HUES64 (cell line): ENCODE measurements around the gene PAPLN.

Source experiments
- H3K27ac ChIP-seq: 2 replicates; pipeline ENCODE4 v1.7.0; 2013; ENCODE audit warnings: low read depth, low read length, inconsistent platforms
- H3K27me3 ChIP-seq: 2 replicates; pipeline ENCODE4 v1.6.1; 2013; ENCODE audit warnings: mild to moderate bottlenecking, low read length; ENCODE audit not compliant: insufficient read depth
- H3K36me3 ChIP-seq: 2 replicates; pipeline ENCODE4 v1.6.1; 2013; ENCODE audit warnings: mild to moderate bottlenecking, low read length; ENCODE audit not compliant: insufficient read depth
- H3K4me1 ChIP-seq: 2 replicates; pipeline ENCODE4 v1.6.1; 2013; ENCODE audit warnings: mild to moderate bottlenecking, low read length, moderate library complexity; ENCODE audit not compliant: insufficient read depth
- H3K4me3 ChIP-seq: 2 replicates; pipeline ENCODE4 v1.5.1; 2013; ENCODE audit warnings: mild to moderate bottlenecking, low read length, moderate library complexity
- H3K9ac ChIP-seq: 2 replicates; pipeline ENCODE4 v1.6.1; 2013; ENCODE audit warnings: mild to moderate bottlenecking, low read depth, low read length
- H3K9me3 ChIP-seq: 2 replicates; pipeline ENCODE4 v1.6.1; 2013; ENCODE audit warnings: low read depth, low read length; ENCODE audit not compliant: insufficient read depth
- WGBS: fragments of 150-250, 120-280 bp; methylation state at CpG from one replicate; pipeline ENCODE4 v1.1.7; 2013; ENCODE audit warnings: missing lambda C conversion rate; 5-methylcytosine and 5-hydroxymethylcytosine counted together

The PAPLN gene

DNA sequence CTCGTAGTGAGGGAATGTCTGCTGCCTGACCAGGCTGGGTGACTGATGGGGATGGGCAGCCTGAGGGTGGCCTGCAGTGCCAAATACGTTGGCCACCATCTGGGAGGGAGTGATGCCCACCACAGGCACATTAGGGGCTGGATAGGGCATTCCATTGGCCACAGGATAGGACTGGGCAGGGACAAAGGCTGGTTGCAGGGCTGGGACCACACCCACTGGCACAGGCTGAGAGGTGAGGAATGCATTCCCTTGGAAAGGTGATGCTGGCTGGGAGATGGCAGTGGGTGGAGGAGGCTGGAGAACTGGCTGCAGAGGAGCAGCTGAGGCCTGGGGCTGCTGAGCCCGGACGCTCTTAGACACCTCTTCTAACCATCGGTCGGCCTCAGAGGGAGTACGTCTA lies 39.5 kb downstream of the PAPLN start:
- H3K27me3 ChIP-seq, result no peaks in the 10 kb centered on the region
- H3K4me3 ChIP-seq, result no peak overlapping the region
- WGBS, result 94% methylated on average over 7 of the region's 7 CpGs
- H3K4me1 ChIP-seq, result no peaks in the 10 kb centered on the region
- no peak overlapping the region for H3K9ac ChIP-seq
- peaks cover 66% of the 10 kb centered on the region for H3K36me3 ChIP-seq
- H3K9me3 ChIP-seq, result no peaks in the 10 kb centered on the region
- H3K27ac ChIP-seq, result no peak overlapping the region

DNA sequence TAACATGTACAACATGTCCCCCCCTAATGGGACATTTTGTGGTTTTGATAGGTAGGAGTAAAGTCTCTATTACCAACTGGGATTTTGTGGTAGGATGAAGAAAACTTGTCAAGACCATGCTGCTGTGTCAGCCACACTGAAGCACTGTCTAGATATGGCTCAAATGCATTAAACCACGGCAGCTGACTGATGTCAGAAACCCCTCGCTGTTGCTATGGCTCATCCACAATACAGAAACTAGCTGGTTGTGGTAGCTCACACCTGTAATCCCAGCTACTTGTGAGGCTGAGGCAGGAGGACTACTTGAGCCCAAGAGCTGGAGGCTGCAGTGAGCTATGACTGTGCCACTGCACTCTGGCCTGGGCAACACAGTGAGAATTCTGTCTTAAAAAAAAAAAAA lies 40.1 kb downstream of the PAPLN start:
- Histone ChIP-seq H3K4me3 (no peak overlapping the region), H3K4me1 (no peaks in the 10 kb centered on the region), H3K36me3 (peaks cover 71% of the 10 kb centered on the region), H3K9ac (no peak overlapping the region), H3K9me3 (no peaks in the 10 kb centered on the region), H3K27ac (no peak overlapping the region), H3K27me3 (no peaks in the 10 kb centered on the region)
- WGBS, result 100% methylated on average over 2 of the region's 2 CpGs

DNA sequence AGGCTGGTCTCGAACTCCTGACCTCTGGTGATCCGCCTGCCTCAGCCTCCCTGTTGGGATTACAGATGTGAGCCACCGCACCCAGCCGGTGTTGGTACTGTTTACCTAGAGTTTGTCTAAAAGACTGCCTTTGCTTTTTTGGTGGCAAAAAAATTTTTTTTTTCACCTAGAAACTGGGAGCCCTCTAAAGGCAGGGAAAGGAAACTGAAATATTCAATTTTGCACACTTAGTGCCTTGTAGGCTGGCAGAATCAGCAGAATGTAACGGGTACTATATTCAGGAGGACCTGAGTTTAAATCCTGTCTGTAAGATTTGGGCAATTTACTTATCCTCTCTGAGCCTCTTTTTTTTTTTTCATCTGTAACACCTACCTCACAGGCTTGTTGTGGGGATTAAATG lies 43.6 kb downstream of the PAPLN start:
- no peak overlapping the region for H3K4me3 ChIP-seq
- H3K36me3 ChIP-seq, result peaks cover 63% of the 10 kb centered on the region
- WGBS, result 96% methylated on average over 5 of the region's 5 CpGs
- no peaks in the 10 kb centered on the region for H3K9me3 ChIP-seq
- no peak overlapping the region for H3K27ac ChIP-seq
- no peak overlapping the region for H3K9ac ChIP-seq
- H3K27me3 ChIP-seq, result no peaks in the 10 kb centered on the region
- peaks cover 16% of the 10 kb centered on the region for H3K4me1 ChIP-seq

DNA sequence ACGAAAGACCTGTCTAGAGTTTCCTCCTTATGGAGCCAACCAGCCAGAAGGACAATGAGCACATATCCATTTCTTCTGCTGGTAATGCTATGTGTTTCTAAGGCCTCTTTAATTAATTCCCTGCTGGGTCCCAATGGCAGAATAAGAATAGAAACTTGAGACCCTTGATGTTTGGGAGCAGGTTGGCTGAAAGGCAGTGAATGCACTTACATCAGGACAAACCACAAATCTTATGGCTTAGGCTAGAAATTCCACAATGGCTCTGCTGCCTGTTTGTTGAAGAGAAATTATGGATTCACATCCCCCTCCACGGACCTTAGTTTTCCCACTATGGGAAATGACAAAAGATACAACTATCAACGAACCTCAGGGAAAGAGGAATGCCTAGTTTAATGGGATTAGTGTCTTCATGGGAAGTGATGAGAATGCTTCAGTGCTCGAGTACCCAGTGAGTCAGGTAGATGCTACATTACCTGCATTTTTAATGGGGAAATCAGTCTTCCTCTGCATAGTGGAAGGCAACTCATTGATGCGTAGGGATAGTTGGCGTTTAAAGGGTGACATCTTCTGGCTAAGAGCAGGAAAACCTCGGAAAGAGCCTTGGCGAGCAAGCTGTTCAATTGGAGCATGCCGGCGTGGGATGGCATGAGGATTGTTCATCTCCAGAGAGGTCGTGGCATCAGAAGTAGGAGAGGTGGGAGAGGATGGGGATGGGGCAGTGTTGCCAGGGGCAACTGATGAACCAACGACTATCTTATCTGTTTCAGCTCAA lies 46.5 kb downstream of the PAPLN start:
- Histone ChIP-seq H3K36me3 (peaks cover 47% of the 10 kb centered on the region), H3K9me3 (no peaks in the 10 kb centered on the region), H3K27me3 (no peaks in the 10 kb centered on the region), H3K4me3 (no peak overlapping the region), H3K4me1 (peaks cover 36% of the 10 kb centered on the region), H3K9ac (no peak overlapping the region), H3K27ac (peak overlapping the region; percentile 55; the same call in 1 of the 2 replicates)
- 41% methylated on average over 11 of the region's 12 CpGs for WGBS

DNA sequence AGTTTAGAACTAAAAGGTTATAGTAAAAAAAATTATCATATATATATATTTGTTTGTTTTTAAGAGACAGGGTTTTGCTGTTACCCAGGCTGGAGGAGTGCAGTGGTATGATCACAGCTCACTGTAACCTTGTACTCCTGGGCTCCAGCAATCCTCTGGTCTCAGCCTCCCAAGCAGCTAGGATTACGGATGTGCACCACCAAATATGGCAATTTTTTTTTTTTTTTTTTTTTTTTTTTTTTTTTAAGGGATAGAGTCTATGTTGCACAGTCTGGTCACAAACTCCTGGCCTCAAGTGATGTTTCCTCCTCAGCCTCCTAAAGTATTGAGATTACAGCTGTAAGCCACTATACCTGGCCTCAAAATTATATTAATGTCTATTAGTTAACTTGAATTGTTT lies 48.7 kb downstream of the PAPLN start:
- H3K4me3 ChIP-seq, result no peak overlapping the region
- H3K27me3 ChIP-seq, result no peaks in the 10 kb centered on the region
- WGBS, result no CpG with 5 or more reads among the region's 1 CpG
- no peak overlapping the region for H3K27ac ChIP-seq
- H3K36me3 ChIP-seq, result peaks cover 33% of the 10 kb centered on the region
- H3K9ac ChIP-seq, result no peak overlapping the region
- H3K9me3 ChIP-seq, result no peaks in the 10 kb centered on the region
- peaks cover 57% of the 10 kb centered on the region for H3K4me1 ChIP-seq

DNA sequence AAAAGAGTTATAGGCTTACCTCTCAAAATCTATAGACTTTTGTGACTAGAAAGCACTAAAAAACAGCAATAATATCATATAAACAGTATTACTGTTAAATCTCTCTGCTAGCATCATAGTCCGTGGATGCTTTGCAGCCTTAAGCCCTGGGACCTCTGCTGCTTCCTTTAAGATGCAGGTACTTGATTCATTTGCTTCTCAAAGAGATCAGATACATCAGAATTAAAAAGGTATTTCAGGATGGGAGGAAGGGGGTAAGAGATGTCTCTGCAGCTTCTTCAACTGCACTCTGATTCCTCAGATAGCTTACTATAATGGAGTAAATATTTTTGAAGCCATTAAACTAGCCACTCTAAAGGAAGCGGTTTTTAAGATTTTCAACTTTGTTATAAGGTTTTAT lies 49.3 kb downstream of the PAPLN start:
- Histone ChIP-seq H3K4me3 (peak overlapping the region; percentile 10; the same call in 1 of the 2 replicates), H3K9me3 (no peaks in the 10 kb centered on the region), H3K9ac (no peak overlapping the region), H3K36me3 (peaks cover 27% of the 10 kb centered on the region), H3K27ac (peak overlapping the region; percentile 68; the same call in 1 of the 2 replicates), H3K27me3 (no peaks in the 10 kb centered on the region), H3K4me1 (peaks cover 57% of the 10 kb centered on the region)
- 40% methylated on average over 1 of the region's 2 CpGs for WGBS

DNA sequence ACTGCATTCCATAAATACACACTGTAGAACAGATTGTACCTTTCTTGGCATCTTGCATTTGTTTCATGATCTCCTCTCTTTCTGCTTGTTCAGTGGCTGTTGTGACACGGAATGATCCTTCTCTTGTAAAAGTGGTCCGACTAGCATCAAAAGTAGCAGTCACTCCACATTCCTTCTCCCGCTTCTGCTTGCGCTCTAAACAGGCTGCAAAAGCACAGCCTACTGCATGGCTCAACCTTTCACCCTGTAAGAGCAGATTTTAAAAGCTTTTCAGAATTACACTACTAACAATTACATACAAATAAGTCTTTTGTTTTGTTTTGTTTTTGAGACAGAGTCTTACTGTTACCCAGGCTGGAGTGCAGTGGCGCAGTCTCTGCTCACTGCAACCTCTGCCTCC lies 49.8 kb downstream of the PAPLN start:
- Histone ChIP-seq H3K27me3 (no peaks in the 10 kb centered on the region), H3K36me3 (peaks cover 25% of the 10 kb centered on the region), H3K4me1 (peaks cover 57% of the 10 kb centered on the region), H3K27ac (peak overlapping the region; percentile 68; the same call in 1 of the 2 replicates), H3K9me3 (no peaks in the 10 kb centered on the region), H3K9ac (no peak overlapping the region), H3K4me3 (peak overlapping the region; percentile 4; the same call in 1 of the 2 replicates)
- 82% methylated on average over 5 of the region's 5 CpGs for WGBS

DNA sequence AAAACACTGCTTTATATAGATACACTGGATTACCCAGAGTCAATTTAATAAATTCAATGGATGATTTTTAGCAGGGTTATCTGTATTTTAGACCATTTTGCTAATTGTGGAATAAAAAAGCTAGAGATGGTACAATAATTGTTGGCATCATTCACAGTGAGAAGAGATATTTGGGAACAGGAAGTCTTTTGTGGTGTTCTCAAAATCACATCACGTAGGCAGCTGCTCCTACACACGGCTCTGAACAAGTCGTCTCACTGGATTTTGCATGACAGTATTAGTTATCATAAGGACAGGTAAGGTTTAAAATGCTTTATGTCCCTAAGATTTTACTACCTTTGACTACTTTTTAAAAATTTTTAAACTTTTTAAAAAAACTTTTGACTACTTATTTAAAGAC lies 52.0 kb downstream of the PAPLN start:
- no peak overlapping the region for H3K4me3 ChIP-seq
- H3K27me3 ChIP-seq, result no peaks in the 10 kb centered on the region
- whole genome bisulfite sequencing, result 89% methylated on average over 3 of the region's 3 CpGs
- H3K9ac ChIP-seq, result no peak overlapping the region
- H3K27ac ChIP-seq, result peak overlapping the region; percentile 46; the same call in 1 of the 2 replicates
- H3K9me3 ChIP-seq, result no peaks in the 10 kb centered on the region
- peaks cover 20% of the 10 kb centered on the region for H3K36me3 ChIP-seq
- peaks cover 45% of the 10 kb centered on the region for H3K4me1 ChIP-seq

DNA sequence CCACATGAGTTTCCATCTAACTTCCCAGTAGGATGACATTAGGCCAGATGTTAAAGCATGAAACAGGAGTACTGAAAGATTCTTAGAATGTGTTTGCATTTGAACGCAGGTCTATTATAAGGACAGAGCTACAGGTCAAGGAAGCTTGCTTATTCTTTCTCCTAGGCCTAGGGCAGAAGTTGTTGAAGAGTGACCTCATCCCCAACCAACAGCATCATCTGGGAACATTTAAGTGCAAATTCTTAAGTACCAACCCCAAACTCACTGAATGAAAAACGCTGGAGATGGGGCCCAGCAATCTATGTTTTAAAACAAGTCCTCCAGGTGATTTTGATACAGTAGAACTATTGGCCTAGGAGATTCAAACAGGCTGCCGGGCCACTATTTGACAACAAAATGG lies 52.4 kb downstream of the PAPLN start:
- Histone ChIP-seq H3K9me3 (no peaks in the 10 kb centered on the region), H3K4me1 (peaks cover 41% of the 10 kb centered on the region), H3K9ac (no peak overlapping the region), H3K27me3 (no peaks in the 10 kb centered on the region), H3K27ac (peak overlapping the region; percentile 46; the same call in 1 of the 2 replicates), H3K4me3 (no peak overlapping the region), H3K36me3 (peaks cover 20% of the 10 kb centered on the region)
- 45% methylated on average over 3 of the region's 3 CpGs for WGBS

DNA sequence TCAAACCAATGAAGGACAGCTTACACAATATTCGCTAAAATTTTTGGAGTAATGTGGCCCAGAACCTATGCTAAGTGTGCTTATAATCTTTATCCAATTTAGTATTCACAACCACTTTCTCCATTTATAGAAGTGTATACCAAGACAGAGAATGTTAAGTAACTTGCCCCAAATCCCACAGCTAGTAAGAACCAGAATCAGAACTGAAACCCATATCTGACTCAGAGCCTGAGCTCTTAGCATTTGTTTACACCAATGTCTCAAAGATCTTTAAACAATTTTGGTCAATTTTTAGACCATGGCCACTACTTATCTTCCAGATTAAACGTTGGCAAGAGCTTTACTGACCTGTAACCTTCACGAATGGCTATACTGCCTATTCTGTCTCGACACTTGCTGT lies 53.0 kb downstream of the PAPLN start:
- no peaks in the 10 kb centered on the region for H3K9me3 ChIP-seq
- peaks cover 41% of the 10 kb centered on the region for H3K4me1 ChIP-seq
- WGBS, result 89% methylated on average over 4 of the region's 4 CpGs
- H3K9ac ChIP-seq, result no peak overlapping the region
- H3K27ac ChIP-seq, result peak overlapping the region; percentile 46; the same call in 1 of the 2 replicates
- H3K36me3 ChIP-seq, result peaks cover 16% of the 10 kb centered on the region
- no peak overlapping the region for H3K4me3 ChIP-seq
- H3K27me3 ChIP-seq, result no peaks in the 10 kb centered on the region

DNA sequence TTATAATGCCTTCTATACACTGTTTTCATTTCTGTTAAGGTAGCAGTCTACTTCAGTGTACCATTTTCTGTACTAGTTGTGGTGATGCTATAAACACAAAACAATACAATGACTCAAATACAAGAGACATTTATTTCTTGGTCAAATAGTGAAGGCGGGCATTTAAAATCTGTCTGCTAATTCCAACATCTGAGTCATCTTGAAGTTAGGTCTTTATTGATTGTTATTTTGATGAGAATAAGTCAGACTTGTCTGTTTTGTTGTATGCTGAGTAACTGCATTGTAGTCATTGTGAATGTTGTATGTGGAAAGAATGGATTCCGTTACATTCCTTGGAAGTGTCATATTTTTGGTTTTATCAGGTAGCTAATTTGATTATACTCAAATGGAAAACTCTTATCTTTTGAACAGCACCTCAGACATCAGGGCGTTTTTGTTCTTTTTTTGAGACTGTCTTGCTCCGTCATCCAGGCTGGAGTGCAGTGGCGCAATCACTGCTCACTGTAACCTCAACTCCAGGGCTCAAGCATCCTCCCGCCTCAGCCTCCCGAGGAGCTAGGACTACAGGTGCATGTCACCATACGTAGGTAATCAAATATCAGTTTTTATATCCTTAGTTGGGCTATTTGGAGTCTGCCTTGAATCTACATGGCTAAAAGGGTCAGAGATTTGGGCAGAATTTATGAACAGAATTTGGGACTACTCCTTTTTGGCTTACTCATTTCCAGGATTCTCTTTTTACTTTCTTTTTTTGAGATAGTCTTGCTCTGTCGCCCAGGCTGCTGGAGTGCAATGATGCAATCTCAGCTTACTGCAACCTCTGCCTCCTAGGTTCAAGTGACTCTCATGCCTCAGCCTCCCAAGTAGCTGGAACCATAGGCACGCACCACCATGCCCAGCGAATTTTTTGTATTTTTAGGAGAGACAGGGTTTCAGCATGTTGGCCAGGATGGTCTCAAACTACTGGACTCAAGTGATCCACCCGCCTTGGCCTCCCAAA lies 56.8 kb downstream of the PAPLN start:
- Histone ChIP-seq H3K27ac (no peak overlapping the region), H3K9me3 (no peaks in the 10 kb centered on the region), H3K27me3 (no peaks in the 10 kb centered on the region), H3K9ac (no peak overlapping the region), H3K4me1 (peaks cover 18% of the 10 kb centered on the region), H3K4me3 (no peak overlapping the region), H3K36me3 (peaks cover 13% of the 10 kb centered on the region)
- WGBS, result 97% methylated on average over 12 of the region's 12 CpGs
